OCI-LY3 (cell line): ENCODE results near the gene ENO3.

Source experiments
- CTCF ChIP-seq: fragments of 200-600, 300-600 bp; sonication (generic); IDR thresholded peaks from 2 replicates; pipeline ENCODE4 v1.5.1; 2014; ENCODE audit warnings: antibody characterized with exemption, low read length, low read depth
- EZH2phosphoT487 ChIP-seq: fragments of 200-600 bp; shearing (Covaris generic); IDR thresholded peaks from 2 replicates; pipeline ENCODE4 v1.6.1; 2018; ENCODE audit warnings: antibody characterized with exemption, mixed run types, low read depth

GRCh38 chr17:4953451-4953961 is 2.6 kb downstream of the ENO3 start:
- TF ChIP-seq CTCF (no peak), EZH2phosphoT487 (no peak)
